ENCODE measurements around the gene LDLRAP1.

DNA sequence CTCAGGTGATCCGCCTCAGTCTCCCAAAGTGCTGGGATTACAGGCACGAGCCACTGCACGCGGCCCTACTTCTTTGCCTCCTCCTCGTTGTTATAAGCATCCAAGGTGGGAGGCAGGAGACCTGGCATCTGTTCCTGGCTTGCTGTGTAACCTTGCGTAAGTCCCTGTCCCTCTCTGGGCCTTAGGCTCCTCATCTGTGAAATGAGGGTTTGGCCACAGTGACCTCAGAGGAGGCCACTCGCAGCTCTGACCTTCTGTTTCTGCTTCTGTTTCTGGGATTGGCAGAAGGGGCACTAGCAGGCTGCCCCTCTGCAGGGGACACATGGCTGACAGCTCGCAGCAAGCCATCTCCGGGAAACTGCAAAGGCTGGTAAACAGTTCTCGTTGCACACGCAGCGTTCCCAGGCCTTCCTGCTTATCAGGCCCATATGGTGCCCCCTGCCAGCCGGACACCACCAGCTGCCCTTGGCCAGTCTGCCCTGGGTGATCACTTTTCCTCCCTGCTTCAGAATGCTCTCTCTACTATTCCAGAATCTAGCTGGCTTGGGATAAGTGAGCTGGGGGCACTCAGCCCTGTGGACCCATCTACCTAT is 2.6 kb upstream of the LDLRAP1 start:
- TF ChIP-seq, protein P1, sequence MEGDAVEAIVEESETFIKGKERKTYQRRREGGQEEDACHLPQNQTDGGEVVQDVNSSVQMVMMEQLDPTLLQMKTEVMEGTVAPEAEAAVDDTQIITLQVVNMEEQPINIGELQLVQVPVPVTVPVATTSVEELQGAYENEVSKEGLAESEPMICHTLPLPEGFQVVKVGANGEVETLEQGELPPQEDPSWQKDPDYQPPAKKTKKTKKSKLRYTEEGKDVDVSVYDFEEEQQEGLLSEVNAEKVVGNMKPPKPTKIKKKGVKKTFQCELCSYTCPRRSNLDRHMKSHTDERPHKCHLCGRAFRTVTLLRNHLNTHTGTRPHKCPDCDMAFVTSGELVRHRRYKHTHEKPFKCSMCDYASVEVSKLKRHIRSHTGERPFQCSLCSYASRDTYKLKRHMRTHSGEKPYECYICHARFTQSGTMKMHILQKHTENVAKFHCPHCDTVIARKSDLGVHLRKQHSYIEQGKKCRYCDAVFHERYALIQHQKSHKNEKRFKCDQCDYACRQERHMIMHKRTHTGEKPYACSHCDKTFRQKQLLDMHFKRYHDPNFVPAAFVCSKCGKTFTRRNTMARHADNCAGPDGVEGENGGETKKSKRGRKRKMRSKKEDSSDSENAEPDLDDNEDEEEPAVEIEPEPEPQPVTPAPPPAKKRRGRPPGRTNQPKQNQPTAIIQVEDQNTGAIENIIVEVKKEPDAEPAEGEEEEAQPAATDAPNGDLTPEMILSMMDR (IDR thresholded peaks at IDR 0.05): no peak
- TF ChIP-seq POLR2A (IDR thresholded peaks at IDR 0.05) (no peak), POLR2AphosphoS5 (IDR thresholded peaks at IDR 0.05) (no peak)

Measured in prostate gland (tissue), 2 donors.